GM21360 (cell line): ENCODE measurements around the gene ENPP4.
A peak's percentile ranks its signal among the peaks of the same experiment; 100 is the strongest.
"Not testable (repeated sequence)": the region's sequence is repeated elsewhere in the genome, so short reads cannot be mapped to it uniquely, and the experiment has no call there.

Experiments
- ATAC-seq: cut with Tn5 transposase; IDR thresholded peaks from one replicate; pipeline ENCODE4 v1.9.1; 2021; ENCODE audit warnings: mild to moderate bottlenecking, moderate library complexity; ENCODE audit not compliant: unreplicated experiment

The ENPP4 gene

DNA sequence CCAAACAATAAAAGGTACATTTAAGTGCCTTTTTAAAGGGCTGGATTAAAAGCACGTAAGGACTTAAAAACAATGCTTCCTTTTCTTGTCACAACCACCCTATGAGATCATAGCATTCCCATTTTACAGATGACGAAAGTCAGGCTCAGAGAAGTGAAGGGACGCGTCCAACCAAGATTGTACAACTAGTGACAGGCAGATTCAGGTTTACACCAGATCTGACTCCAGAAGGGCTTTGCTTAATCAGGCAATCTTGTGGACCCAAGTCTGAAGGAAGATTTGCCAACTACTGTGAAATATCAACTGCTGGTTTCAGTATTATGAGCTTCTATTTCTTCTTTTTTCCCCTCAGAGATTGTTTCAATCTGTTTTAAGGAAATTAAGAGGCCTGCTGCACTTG, 877 bp downstream of the ENPP4 start:
- no peak for ATAC-seq

DNA sequence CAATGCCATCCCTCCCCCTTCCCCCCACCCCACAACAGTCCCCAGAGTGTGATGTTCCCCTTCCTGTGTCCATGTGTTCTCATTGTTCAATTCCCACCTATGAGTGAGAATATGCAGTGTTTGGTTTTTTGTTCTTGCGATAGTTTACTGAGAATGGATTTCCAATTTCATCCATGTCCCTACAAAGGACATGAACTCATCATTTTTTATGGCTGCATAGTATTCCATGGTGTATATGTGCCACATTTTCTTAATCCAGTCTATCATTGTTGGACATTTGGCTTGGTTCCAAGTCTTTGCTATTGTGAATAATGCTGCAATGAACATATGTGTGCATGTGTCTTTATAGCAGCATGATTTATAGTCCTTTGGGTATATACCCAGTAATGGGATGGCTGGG, 1.5 kb downstream of the ENPP4 start:
- not testable (repeated sequence) for ATAC-seq

DNA sequence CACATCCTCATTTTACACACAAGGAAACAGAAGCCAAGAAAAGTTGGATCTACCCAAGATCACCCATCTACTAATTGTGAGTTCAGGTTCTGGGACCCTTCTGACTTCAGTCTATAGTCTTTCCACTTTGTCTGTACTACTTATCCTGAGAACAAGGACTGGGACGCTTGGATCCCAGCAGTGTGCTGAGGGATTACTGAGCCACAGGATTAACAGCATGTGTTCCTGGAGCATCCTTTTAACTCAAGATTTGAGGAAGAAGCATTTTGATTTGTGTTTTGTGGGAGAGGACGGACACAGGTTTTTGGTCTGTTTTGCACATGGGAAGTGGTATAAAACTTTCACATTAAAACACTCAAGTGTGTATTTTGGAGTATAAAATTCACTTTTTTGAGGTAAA, 4.4 kb downstream of the ENPP4 start:
- ATAC-seq = no peak

DNA sequence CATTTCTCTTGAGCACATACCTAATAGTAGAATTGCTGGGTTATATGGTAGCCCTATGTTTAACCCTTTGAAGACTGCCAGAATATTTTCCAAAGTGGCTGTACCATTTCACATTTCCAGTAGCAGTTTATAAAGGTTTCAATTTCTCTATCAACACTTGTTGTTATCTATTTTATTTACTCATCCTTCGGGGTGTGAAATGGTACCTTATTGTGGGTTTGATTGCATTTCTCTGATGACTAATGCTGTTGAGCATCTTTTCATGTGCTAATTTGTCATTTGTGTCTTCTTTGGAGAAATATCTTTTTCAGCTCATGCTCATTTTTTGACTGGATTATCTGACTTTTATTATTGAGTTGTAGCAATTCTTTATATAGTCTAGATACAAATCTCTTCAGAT, 5.4 kb downstream of the ENPP4 start:
- no peak for ATAC-seq

DNA sequence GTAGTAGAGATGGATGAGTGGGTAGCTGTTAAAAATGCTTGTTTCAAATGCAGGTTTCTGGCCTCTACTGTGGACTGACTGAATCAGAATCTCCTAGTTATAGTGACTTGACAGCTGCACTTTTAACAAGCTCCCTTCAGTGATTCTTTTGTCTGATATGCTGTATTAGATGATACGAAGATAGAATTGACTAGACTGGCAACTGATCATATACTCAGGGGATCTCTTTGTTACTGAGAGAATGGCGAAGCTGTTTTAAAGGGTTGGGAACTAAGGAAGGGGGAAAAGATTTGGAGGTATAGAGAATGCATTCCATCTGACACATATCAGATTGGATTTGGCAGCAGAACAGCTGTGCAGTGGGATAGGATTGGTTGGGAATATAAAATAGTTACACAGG, 7.0 kb downstream of the ENPP4 start:
- ATAC-seq = no peak

DNA sequence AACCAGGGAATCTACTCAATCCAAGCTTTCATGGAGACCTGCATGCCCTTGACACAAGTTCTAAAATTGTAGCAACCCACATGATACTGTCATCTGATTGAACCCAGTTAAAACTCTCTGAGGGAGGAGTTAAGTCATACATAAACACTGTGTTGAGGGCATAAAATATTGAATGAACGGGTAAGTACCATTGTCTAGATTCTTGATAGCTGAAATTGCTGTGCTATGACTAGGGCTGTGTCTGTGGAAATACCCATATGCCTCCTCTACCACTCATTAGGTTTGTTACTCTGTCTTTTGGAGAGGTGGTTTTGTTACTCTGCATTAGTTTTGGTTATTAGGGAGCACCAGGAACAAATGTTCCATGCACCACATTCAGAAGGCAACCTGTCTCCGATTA, 7.6 kb downstream of the ENPP4 start:
- peak; percentile 59 for ATAC-seq

DNA sequence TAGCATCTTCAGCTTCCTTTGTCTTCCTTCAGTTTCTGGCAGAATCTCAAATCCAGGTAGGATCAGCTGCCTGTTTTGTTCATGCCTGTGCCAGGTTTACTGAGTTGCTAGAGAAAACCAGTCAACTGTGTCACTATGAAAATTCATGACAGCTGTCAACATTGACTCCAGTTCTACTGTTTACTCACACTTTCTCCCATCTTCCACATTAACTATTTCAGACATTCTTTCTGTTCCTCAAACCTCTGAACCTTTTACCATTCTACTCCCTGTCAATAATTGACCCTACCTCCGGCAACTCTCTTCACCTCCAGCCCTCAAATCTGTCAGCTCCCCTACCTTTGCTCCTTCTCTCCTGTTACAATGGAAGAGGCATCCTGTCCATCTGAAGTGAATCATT, 8.5 kb downstream of the ENPP4 start:
- ATAC-seq = peak; percentile 69

DNA sequence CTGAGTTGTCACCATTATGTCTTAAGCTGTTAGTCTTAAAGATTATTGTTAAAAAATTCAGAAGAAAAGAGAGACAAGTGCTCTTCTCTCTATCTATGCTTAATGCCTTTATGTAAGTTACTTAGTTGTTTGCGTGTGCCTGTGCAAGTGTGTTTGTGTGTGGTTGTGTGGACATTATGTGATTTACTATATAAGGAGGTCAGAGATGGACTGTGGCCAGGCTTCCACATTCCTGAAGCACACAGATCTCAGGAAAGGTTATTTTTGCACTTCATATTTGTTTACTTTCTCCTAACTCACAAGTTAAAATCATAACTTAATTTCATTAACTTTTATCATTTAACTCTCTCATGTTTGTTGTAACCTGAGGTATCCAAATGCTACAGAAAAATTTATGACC, 14.5 kb downstream of the ENPP4 start:
- ATAC-seq = no peak

DNA sequence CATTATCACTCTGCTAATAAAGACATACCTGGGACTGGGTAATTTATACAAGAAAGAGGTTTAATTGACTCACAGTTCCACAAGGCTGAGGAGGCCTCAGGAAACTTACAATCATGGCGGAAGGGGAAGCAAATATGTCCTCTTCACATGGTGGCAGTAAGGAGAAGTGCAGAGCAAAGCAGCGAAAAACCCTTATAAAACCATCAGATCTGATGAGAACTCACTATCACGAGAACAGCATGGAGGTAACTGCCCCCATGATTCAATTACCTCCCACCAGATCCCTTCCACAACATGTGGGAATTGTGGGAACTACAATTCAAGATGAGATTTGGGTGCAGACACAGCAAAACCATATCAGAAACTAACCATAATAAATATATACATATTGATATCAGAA, 19.3 kb downstream of the ENPP4 start:
- not testable (repeated sequence) for ATAC-seq

DNA sequence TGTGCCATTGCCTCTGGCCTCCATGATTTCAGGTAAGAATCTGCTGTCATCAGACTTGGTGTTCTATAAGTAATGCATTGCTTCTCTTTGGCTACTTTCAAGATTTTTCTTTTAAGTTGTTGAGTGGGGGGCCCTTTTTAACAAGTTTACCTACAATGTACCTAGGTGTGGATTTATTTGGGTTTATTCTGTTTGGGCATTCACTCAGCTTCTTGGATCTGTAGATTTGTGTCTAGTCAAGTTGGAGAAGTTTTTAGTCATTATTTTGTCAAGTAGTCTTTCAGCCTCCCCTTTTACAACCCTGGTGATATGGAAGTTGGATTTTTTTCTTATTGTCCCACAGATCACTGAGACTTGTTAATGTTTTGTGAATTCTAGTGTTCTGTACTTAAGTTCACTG, 26.9 kb downstream of the ENPP4 start:
- no peak for ATAC-seq

DNA sequence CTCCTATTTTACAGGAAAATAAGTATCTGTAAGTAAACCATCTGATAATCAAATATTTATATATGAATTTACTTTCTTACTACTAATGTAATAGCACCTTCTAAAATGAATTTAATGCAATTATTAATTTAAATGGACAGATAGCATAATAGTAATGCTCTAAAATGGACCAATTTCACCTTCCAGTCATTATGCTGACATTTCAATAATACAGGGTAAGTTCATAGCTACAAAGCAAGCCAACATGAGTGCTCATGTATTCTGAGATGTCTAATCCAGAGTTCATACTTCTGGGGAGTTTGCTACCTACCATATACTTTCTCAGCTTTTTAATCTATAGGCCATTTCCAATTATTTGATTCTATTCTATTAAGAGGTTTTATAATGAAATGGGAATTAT, 29.4 kb downstream of the ENPP4 start:
- ATAC-seq = no peak

DNA sequence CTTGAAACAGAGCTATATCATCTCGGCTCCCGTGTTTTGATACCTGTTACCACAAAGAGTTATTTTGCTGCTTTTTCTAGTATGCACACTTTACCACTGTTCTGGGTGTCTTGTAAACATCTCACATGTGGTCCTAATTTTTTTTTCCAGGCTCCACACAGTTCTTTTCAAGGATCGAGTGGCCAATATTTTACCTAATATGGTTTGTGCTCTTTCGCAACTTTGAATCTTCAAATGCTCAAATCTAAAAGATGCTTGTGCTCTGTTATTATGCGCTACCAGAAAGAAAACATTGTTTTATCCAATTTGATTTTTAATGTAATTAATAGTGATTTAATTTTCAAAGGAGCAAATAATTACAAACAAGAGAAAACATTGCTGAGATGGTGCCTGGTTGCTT, 30.3 kb downstream of the ENPP4 start:
- ATAC-seq = no peak

DNA sequence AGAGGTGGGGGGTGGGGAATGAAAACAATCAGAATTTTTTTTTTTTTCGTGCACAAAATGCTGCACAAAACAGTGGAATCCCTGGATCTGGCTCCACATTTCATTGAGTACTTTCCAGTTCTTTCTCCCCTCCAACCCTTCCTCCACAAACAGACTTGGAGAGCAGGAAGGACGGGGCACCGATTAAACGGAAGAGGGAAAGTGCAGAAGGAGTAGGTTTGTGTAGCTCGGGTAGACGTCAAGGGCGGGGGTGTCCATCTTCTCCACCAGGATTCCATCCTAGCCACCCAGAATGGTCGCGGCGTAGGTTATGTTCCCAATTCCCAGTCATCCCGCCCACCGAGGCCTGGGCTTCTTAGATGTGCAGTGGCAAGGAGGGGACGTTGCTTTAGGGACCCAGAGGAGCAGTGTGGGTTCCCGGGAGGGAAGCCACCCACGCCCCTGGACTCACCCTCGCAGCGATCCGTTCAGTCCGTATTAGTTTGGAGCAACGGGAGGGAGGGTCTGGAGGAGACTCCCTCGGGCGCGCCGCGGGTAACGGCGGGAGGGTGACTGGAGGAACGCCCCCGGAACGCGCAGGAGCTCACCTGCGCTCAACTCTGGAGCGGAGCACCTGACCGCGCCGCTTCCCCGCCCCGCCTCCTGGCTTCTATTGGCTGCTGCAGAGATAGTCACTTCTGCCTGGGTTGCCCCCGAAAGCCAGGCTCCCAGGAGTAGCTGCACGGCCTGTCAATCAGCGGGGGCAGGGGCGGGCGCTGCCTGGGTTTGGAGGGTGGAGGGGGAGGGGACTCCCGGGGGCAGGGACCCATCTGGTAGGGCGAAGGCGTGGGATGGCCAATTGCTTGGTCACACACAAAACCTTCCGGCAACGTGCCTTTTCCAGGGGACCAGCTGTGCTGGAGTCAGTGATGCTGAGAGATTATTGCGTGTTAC, 40.8 kb downstream of the ENPP4 start, which contains the start of gene ENPP5:
ENPP5 (minus strand) TSS at position 624 of the 933 bp plus-strand sequence. CDS start 2,718 bp downstream, outside the sequence.
- ATAC-seq = peak; percentile 95

DNA sequence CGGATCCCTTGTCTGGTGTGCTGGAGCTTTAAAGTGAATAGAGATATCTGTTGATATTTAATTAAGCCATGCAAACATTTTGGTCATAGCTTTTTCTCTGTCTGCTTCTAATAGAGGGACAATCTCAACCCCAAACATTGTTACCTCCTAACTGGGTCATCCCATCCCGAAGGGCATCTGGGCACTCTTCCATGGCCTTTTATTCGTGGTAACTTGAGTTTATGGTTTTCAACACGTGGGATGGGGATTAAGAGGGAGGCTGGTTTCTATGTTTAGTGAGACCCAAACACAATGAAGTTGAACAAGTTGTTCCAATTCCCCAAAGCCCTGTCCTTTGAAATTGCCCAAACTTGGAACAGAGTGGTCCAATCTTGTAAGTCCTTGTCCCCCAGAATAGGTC, 42.4 kb downstream of the ENPP4 start:
- no peak for ATAC-seq

DNA sequence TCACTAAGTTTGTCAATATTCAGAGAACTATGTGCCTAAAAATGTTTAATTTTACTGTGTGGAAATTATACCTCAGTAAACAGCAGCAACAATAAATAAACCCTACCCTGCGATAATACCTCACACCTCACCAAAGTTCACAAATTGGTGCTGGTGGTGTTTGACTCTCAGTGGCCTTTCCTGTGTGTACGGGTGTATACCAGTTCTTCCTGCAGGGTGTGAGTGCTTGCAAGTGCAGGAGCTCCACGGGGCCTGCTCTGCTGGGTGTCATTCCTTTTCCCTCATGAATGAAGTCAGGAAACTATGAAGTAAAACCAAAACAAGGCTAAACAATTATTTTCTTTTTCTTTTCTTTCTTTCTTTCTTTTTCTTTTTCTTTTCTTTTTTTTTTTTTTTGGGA, 45.1 kb downstream of the ENPP4 start:
- no peak for ATAC-seq

DNA sequence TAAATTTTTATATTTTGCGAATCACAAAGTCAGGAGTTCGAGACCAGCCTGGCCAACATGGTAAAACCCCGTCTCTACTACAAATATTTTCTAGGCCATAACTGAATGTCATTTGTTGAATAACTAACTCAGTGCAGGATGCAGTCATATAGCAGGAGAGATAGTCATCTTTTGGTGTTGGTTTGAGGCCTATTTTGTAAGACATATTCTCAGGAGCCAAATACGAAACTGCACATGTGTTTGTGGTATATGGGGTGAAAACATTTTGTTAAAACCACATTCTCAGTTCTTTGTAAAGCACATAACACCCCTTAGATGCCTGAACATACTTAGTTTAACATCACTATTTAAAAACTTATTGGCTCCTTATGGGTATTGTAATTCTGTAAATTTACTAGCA, 45.7 kb downstream of the ENPP4 start:
- ATAC-seq = peak; percentile 67

DNA sequence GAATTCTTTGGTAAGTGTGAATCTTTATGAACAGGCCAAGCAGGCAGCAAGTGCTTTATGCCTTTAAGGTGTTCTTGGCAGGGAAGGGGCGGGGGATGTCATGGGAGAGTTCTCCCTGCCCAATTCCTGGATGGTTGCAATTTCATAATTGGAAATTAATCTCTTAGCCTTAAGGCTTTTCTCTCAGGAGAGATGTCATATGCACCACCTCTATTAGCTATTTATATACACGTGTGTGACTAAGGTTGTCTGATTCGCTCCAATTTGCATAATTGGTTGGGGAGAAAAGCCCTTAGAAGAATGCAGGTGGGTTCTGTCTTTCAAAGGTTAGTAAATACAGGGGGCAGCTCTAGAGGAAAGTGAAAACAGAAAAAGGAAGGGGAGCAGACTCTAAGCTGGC, 46.2 kb downstream of the ENPP4 start:
- ATAC-seq = no peak

DNA sequence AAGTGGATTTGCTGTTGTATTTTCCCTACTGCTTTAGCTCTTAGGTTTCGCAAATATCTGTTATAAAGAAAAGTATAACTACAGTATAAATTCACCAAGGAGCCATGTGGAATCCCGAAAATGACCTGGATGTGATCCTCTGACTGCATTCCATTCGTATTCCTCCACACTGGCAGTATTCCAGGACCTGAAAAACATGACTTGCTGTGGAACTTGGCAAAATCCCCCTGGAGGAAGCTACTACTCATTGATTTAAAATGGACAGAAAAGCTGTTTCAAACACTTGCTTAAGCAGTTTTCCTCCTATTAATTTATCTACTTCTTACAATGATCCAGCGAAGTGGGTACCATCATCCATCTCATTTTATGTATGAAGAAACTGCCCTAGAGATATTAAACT, 54.3 kb downstream of the ENPP4 start:
- no peak for ATAC-seq

DNA sequence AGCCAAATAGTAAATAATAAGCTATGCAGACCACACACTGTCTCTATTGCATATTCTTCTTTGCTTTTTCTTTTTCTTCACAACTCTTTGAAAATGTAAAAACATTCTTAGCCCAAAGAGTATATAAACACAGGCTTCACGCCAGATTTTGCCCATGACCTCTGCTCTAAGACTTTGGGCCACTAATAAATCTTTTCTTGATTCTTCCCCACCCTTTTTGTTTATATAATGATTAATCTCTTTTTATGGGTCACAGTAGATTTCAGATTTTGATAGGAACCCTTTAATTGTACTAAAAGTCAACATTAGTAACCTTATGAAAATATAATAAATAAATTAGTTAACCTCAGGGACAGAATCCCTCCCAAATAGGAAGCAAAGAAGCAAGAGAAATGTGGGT, 56.8 kb downstream of the ENPP4 start:
- ATAC-seq = no peak

DNA sequence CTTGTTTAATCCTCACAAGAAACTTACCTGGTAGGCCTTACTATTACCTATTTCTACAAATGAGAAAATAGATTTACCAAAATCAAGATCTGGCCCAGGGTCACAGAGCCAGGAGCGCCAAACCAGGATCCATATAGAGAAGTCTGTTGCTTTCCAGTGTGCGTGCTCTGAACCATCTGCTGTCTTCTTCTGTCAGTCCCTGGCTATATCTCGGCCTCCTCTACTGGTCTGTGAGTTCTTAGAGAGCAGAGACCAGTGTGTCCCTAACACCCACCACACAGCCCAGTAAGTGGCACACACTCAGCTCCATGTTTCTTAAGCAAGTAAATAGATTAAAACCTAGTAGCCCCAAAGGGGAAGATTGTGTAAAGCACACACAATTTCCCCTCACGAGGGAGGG, 59.9 kb downstream of the ENPP4 start:
- ATAC-seq = no peak

DNA sequence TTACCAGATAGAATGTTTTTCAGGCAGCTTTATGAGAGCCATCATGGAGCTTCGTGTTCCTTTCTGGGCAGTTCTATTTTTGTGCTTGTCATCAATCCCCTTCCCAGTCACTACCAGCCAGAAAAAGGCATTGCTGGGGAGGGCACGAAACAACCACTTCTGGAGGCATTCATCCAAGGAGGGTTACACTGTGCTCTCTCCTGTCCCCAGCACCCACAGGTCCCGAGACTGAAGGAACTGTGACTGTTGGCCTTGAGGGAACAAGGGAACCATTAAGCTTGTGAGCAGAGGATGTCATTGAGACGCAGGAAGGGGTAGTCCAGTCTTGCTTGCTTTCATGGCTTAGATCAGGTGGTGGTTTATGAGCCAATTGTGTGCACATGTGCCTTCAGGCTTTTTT, 61.1 kb downstream of the ENPP4 start:
- no peak for ATAC-seq

DNA sequence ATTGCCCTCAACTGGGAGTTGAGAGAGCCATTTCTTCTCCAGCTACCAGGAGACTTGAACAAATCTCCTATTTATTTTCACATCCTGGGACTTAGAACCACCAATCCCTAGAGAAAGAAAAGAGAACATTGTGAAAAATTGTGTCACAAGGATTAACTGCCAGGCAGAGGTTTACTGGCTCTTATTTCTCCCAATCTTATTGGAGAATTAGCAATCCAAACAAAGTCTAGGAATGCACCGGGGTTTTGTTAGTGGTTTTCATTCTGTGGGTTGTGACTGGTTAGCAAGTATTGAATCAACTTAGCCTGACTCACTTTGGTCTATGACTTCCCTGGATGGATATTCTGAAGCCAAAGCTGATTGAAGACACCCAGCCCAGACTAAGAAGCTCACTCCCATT, 62.2 kb downstream of the ENPP4 start:
- no peak for ATAC-seq
